HG03139 (cell line): ENCODE data around the gene PLAGL2.
"Not testable (repeated sequence)": the region's sequence is repeated elsewhere in the genome, so short reads cannot be mapped to it uniquely, and the experiment has no call there.

Experiments
- ATAC-seq: cut with Tn5 transposase; IDR thresholded peaks from one replicate; pipeline ENCODE4 v1.9.1; 2021; ENCODE audit not compliant: unreplicated experiment

PLAGL2 gene

DNA sequence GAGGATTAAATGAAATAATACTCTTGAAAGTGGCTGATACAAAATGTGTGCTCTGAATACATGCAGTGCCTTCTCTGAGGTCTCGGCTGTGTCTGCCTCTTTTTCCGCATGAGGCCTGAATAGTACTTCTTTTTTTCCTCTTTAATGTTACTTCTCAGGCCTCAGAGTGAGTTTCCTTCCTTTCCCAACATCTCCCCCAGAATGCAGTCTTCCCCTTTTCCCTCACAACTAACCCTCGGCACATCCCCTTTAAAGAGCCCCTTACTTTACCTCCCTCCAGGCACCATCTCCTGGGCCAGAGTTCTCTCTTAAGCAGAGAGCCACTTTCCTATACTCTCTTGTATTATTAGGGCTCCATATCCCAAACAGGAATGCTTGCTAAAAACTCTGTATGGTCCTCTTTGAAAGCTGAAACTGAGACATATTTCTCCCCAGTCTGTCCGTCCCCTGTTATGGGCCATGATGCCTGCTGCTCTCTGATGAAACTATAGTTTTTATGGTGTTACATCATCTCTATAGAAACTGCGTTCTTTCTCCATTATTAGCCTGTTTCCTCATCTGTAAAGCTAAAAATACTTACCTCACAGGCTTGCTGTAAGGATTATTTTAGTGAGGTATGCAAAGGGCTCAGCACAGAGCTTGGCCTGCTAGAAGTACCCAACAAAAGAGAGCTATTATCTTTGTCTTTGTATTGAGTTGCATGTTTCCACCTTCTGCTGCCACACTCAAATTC, 2.3 kb downstream of the PLAGL2 start:
- no peak for ATAC-seq

DNA sequence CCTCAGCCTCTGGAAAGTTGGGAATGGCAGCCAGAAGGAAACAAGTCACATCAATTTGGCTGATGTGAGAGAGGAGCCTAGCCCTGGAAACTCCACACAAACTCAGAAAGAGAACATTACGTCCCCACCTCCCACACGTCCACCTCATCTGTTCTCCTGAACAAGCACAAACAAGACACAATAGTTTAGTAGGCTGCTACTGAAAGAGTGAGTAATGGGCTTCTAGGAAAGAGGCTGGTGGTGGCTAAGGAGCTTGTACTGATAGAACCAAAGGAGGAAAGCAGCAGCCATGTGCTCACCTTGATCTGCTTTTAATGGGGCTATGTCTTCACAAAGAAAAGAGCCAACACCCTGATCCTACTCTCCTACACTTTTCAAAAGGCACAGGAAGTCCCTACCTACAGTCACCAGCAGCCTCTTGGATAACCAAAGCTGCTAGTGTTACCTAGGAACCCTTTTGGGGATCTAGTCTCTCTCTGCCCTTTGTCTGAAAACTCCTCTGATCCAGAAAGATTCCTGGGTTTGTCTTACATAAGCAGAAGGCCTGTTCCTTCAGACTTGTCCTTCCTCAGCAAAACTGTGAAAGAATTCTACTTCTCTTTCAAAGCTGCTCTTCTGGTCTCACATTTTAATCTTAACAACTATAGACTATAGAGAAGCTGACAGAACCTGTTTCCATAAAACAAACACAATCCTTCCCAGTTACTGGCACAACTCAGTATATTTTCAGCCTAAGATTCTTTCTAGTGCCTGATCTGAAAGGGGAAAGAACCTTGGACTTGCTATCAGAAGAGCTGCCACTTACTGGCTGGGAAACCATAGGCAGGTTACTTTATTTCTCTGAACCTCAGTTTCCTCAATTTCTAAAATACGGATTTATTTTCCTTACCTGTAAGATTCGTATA, 3.1 kb downstream of the PLAGL2 start:
- ATAC-seq: no peak

DNA sequence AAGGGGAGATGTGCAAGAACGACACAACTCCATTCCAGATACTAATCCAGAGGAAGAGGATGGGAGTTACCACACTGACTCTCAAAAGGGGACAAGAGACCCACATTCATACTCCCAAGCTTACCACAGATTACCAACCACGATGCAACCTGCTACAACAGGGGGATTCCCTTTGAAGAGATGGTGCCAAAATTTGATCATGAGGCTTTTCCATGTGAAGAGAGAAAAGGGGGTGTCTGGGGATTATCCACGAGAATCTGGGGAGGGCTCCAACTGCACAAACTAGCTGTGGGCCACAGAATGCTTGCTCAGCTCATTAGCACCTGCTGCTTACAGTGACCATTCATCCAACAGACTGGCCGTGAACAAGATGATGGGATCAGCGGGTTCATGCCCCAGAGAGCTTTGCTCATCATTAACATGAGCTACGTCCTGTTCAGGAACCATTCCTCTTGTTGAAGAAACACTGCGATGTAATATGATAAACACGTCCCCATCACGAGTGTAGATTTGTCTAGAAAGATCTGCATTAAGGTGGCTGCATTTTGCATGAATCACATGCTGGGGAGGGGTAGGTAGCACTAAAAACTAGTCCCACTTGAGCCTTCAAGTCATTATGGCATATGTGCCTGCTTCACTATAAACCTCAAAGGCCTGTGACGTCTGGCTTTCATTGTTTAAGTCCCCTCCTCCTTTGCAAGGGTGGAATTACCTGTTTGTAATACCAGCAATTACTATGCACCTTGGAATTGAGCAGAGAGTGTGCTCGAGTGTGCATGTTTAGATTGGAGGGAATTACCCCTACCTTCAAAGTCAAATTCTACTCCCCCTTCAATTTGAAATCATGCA, 4.0 kb downstream of the PLAGL2 start:
- ATAC-seq: no peak

DNA sequence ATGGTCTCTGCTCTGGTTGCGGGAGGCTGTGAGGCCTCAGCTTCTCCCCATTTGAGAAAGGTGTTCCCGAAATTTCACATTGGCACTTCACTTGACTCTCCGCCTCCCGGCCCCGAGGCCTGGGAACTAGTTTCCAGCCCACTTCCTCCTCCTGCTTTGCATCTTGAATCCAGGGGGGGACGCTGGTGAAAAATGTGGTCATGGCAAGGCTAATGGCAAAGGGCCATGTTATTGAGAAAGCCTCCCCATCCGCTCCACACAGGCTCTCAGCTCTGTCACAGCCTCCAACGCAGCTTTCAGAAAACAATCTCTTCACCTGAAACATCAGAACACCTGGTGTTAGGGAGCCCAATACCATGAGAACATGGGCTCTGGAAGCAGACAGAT, 5.6 kb downstream of the PLAGL2 start:
- no peak for ATAC-seq

DNA sequence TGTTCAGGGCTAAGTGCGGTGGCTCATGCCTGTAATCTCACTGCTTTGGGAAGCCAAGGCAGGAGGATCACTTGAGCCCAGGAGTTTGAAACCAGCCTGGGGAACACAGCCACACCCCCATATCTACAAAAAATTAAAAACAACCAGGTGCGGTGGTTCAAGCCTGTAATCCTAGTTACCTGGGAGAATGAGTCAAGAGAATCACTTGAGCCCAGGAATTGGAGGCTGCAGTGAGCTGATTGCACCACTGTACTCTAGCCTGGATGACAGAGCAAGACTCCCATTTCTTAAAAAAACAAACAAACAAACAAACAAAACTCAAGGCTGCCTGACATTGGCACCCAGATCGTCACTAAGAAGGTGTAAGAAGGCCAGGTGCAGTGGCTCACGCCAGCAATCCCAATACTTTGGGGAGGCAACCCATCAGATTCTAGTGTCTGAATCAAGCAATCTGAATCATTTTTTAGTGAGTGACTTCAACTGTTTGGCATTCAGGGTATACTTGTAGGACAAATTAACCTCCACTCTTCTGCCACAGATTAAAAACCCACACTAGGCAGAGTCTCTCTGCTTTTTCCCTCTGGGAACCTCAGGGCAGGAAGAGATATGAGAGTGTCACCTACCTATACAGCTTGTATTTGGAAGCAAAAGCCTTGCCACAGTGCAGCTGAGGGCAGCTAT, 6.1 kb downstream of the PLAGL2 start:
- no peak for ATAC-seq

DNA sequence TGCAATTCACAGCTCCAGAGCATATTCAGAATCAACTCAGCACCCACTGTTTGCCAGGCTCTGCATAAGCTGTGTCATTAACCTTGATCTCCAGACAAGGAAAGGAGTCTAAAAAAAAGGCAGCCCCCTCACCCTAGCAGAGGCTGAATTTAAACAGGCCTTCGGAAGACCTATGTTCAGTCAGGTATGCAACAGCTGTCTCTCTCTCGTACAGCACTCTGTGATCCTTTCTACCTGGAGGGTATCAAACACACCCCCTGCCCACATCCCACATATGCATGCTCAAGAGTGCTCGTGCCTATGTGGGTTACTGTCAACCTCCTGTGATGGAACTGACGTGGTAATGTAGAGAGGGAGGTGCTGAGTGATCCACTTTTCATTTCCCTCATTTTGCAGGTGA, 8.5 kb downstream of the PLAGL2 start:
- no peak for ATAC-seq

DNA sequence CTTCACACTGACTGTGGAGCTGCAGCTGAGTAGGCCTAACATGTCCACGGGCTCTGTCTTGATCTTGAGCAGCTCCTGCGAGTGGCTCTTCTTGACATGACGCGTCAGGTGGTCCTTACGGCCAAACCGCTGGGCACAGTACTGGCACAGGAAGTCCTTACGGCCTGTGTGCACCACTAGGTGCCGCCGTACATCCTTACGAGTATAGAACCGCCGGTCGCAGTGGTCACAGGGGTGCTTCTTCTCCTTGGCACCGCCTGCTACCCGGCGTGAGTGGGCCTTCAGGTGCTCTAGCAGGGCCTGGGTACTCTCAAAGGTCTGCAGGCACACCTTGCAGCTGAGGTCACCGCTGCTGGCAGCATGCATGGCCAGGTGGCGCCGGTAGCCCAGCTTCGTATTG, 10.4 kb downstream of the PLAGL2 start:
- not testable (repeated sequence) for ATAC-seq

DNA sequence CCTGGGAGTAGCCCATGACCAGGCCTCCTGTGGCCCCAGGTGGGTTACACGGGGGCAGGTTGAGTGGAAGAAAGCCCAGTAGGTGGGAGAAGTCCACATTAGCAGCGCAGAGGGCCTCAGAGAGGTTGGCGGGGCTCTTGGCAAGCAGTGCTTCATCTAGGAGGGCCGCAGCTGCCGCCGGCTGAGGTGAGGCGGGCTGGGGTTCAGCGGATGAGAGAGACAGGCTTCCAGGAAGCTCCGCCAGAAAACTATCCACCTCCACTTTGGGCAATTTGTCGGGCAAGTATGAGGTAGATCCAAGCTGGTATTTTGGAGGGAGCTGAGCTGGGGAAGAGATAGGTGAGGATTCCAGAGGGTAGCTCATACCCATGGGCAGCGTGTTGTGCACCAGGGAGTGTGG, 10.9 kb downstream of the PLAGL2 start:
- ATAC-seq: not testable (repeated sequence)

DNA sequence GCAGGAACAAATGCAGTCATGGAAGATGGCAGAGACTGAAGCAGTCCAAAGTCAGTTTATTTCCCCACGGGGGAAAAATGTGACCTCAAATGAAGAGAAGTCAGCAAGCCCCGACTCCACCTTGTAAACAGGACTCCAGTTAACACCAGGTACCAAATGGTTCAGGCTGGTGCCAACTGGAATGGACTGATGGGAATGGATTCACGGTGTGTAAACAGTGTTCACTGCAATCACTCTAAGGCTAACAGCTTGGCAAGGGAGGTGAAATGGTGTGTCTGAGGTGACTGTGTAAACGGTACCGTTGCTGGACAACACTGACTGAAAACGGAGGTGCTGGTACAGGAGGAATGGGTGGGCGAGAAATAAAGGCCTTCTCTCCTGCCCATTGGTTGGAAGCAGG, 12.0 kb downstream of the PLAGL2 start:
- no peak for ATAC-seq

DNA sequence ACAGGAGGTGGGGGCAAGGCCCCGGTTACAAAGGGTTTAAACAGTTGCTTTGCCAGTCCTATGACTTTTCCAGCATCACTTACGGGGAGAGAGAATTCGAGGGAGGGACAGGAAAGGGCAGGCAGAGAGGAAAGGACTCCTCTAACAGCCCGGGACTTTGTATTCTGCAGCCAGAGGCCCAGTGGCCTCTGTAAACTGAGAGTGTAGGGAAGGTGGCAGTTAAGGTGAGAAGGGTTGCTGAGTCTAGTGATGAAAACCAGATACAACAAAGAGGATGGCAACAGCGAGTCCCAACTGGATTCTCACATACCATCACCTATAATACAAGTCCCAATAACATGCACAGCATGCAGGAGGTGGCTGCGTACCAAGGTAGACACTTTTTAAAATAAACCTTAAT, 13.5 kb downstream of the PLAGL2 start:
- ATAC-seq: no peak

DNA sequence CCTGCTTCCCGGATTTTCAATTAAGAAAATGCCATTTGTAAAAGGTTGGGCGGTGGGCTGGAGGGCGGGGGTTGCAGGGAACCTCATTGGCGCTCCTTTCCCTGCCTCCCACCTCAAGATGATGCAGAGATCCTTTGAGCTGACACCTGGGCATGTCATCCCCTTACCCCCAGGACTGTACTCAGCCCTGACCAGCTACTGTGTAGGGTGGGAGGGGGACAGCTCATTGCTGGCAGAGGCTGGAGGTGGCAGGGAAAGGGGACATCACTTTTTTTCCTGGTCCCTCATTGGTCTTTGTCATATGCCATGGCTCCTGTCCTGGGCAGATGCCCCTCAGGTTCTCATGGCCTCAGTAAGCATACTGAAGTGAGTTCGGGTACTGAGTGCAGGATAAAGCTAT, 14.2 kb downstream of the PLAGL2 start:
- not testable (repeated sequence) for ATAC-seq

DNA sequence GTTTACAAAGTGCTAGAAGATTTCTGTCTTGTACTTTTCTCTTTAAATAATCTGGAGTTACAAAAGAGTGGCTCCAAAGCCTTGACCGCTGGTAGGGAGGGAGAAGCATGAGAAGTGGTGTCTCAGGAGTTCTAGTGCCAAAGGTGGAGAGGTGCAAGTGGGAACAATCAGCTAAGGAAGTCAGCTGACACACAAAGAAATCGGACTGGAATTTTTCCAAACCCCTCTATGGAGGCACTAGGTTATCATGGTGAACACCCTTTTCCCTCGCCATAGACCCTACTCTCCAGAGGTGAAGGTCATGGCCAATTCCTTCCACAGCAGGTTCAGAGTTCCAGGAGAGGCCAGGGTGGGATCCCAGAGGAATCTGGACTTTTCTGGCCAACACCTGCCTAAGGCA, 14.8 kb downstream of the PLAGL2 start:
- ATAC-seq: no peak

DNA sequence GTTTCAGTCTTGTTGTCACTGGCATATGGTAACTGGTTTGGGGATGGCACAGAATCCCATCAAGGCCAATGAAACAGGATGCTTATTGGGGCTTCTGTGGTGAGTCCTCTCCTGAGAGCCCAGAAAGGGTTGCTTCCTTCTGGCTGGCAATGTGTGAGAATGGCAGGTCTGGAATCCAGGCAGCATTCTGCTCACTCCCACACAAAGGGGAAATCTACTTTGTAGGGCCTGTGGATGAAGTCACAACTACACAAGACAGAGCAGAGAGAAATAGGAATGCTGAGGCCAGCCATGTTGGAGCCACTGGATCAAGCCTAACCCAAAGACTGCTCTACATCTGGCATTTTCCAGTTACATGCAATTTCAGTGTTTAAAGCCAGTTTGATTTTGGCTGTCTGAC, 15.7 kb downstream of the PLAGL2 start:
- ATAC-seq: no peak

DNA sequence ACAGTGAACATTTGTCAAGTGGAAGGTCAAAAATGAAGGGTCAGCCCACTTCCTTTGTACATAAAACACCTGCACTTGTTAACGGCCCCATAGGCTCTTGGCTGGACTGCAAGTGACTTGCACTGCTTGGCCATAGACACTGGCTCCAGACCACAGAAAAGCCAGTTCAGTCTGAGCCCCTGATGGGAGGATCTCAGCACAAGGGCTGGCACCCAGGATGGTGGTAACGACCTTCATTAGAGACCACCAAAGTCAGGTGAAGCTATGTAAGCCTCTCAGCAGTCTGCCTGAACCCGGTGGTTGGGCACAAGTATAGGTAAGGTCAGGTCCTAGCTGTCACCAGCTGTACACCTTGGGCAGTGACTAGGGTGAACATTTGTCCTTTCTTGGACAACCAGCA, 16.1 kb downstream of the PLAGL2 start:
- no peak for ATAC-seq

DNA sequence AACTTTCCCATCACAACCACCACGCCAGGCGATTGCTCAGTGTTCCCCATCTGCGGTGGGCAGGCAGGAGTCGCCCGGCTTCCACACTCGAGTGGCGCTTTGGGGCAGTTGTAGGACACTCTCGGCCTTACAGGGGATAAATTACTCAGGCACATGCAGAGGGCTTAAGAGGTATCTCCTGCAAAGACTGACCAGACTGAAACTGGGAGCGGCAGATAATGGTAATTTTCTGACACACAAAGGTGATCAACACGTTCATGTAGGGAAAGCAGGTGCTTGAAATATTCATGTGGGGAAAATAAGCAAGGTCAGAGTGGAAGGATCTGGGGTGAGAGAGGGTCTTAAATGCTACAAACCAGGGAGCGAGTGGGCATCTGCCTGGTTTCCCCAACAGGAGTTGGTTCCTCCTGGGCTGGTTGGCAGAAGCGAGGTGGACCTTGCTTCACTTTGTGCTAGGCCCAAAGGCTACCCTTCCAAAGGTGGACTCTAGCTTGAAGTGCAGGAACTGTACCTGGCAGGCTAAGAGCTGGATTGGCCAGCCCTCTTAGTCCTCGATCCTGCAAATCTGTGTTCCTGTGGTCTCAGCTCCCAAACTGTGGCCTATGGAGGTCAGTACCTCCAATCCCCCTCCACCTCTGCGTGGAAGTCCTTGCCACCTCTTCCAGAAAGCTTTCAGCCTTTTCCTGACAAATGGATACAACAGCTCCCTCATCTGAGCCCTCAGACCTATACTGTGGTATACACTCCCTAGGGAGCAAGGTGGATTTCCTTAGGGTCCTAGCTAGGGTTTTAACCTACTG, 16.7 kb downstream of the PLAGL2 start:
- no peak for ATAC-seq

DNA sequence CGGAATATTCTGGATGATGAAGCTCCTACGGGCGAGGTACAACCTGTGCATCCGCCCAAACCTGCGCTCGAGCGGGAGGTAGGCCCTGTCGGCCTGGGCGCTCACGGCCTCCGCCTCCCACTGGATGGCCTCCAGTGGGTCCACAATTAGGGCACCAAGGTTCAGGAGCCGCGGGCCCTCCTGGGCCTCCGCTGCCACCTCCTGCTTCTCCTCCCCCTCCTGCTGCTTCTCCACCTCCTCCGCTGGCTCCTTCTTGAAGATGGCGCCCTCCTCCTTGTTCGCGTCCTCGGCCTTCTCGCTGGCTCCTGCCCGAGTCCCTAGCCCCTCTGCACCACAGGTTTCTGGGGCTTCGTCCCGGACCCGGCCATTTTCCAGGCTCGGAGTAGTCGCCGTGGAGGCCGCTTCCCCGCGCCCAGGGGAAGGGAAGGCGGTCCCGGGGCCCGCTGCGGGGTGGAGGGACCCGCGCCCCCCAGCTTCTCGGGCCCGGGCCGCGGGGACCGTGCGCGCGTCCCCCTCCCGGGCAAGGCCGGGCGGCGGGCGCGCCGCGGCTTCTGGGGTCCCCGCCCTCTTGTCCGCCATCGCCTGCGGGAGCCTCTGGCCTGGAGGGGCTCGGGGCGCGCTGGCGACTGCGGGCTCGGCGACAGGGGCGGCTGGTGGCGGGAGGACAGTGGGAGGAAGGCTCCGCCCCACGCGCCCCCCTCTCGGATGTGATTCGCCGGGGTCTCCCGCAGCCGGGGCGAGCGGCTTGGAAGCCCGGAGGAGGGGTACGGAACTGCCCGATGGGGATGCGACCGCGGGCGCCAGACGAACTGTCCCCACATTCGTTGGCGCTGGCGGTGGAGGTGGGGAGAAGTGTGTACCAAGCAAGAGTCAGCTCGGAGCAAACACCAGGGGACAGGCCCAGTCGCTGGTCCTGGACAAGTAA, 17.6 kb downstream of the PLAGL2 start:
- ATAC-seq: no peak

DNA sequence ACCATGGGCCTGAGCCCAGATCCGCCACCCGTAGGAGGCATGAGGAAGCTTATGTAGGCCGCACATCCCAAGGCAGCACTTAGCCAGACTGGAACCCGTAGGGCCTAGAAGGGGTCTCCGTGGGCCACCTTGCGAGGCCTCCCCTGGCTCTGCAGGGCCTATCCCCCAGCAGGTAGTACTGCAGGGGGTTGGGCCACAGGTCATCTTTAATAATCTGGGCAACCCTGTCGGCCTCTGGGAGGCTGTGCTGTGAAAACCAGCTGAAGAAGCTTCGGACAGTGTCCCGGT, 18.5 kb downstream of the PLAGL2 start:
- ATAC-seq: no peak

DNA sequence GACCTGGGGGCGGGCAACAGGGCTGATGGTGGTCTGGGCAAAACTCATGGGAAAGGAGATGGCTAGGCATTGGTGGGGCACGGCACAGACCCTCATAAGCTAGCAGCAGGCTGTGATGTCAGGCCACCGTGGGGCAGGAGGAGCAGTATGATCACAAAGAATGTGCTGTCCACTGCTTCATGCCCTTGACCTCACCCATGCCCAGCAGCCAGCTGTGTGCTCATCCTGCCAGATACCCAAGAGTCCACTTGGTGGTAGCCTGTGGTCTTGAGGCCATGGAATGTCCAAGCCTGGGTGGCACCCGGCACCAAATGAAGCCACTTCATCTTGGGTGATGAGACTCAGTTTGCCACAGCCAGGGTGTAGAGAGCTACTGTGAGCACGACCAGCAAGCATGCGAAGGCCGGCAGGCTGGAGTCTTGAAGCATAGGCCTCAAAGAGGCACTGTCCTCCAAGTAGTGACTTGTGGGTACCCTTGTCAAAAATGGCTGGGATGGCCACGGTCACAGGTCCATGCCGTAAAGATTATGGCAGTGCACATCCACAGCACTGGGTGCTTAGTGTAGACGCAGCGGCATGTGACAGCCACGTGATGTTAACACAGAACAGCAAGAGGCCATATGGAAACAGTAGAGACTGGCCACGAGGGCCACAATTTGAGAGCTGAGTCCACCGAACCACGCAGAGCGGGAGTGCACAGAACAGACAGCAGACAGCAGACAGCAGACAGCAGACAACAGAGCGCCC, 19.0 kb downstream of the PLAGL2 start:
- ATAC-seq: no peak

DNA sequence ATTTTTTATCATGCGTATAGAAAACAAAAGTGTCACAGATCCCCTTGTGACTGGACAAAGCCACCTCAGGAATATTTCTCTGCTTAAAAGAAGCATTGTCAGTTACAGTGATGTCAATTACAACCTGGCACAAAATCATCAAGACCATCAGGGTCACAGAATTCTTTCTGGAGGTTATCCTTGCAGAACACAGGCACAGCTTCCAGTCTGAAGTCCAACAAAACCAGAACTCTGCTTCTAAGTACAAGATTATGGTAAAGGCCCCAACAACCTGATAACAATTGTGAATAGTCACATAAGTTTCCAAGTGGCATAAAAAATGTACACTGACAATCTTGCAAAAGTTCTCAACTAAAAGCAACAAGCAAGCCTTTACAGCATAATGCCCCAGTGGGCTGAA, 21.0 kb downstream of the PLAGL2 start:
- ATAC-seq: no peak
